ENCODE data around the gene LAMA5.

LAMA5 gene

GRCh38 chr20:62361799-62362589 lies 5.1 kb downstream of the LAMA5 start:
- FAIRE-seq (no peak), DNase-seq (ENCODE audit: insufficient read length, low spot score) (no peak)

DNA sequence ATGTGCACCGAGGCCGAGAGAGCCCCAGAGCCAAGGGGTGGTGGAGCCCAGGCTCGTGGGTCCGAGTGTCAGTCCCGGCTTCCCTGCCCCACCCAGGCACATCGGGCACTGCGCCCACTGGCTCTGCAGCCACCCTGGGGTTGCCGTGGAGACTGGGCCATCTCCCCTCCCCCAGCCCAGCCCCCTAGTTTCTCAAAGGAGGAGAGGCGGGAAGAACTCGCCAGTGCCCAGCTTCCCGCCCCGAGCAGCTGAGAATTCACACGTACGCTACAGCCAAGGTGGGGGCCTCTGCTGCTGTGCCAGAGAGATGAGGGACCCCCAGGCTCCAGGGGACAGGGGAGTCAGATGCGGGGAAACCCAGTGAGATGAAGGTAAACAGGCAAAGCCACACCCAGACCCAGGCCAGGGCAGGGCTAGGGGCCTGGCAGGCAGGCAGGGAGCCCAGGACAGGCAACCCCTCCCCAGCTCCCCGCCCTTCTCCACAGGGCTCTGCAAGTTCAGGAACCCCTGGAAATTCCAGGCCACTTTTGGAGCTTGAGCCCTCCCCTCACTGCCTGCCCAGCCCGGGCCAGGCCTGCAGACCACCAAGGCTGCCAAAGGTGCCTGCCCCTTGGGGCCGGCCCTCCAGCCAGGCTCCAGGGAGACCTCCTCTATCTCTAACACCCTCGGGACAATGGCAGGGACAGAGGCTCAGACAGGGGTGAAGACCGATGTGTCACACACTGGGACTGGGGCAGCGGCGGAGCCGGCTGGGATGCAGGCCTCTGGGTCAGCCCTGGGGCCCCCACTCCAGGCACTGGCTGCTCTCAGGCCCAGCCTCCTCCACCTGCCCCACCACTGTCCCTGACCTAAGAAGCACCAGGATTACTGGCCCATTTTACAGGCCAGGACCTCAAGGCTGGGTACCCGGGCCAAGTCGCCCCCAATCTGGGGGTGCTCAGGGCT lies 6.0 kb downstream of the LAMA5 start:
- DNase-seq (ENCODE audit: insufficient read length, low spot score) (no peak), FAIRE-seq (peak; percentile 81)

- FAIRE-seq (no peak), DNase-seq (ENCODE audit: insufficient read length, low spot score) (peak; percentile 87)
Observed at GRCh38 chr20:62359491-62360121, 7.5 kb downstream of the LAMA5 start.

GRCh38 chr20:62359043-62359490 lies 8.0 kb downstream of the LAMA5 start:
- no peak for DNase-seq (ENCODE audit: insufficient read length, low spot score)
- FAIRE-seq, result no peak

DNA sequence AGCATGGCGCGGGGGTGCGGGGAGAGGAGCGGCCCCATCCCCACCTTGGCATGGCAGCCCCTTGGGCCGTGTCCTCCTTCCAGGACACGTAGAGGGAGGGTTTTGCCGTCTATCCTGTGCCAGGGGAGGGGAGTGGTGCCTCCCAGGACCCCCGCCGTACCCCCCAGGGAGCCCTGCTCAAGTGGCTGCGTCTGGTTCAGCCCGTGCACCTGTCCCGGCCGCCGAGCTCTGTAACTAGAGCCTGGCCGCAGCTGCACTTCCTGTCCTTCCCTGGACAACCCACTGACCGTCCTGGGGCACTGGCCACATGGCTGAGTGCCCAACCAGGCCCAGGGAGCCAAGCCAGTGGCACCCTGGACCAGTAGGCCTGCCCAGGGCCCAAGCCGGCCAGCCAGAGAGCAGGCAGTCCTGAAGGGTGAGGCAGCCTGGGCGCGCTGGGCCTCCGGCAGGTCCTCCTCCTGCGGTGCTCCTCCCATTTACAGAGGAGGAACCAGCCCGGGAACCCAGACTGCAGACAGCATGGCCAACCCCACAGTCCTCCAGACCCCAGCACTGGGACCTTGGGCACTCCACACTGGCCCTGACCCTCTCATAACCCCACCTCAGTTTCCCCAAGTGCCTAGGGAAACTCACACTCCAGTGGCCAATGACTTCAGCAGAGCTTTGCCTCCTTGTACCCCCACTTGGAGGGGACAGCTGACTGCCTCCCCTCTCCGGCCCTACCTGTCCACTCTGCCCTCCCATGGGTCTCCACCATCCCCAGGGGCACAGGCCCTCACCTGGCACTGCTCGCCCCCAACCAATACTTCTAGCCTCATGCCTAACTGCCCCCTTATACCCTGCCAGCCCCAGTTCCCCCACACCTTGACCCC lies 8.7 kb downstream of the LAMA5 start:
- FAIRE-seq (no peak), DNase-seq (ENCODE audit: insufficient read length, low spot score) (no peak)

GRCh38 chr20:62357681-62358080 lies 9.4 kb downstream of the LAMA5 start:
- no peak for FAIRE-seq

GRCh38 chr20:62357187-62357667 lies 9.9 kb downstream of the LAMA5 start:
- DNase-seq (ENCODE audit: insufficient read length, low spot score) (peak; percentile 97), FAIRE-seq (peak; percentile 99)

More at GRCh38 chr20:62357681-62358080, 9.4 kb downstream of the LAMA5 start:
- DNase-seq (ENCODE audit: insufficient read length, low spot score), result no peak

GRCh38 chr20:62356589-62357186 lies 10.4 kb downstream of the LAMA5 start:
- FAIRE-seq (peak; percentile 62), DNase-seq (ENCODE audit: insufficient read length, low spot score) (no peak)

GRCh38 chr20:62355878-62356588 lies 11.1 kb downstream of the LAMA5 start:
- peak; percentile 95 for FAIRE-seq
- DNase-seq (ENCODE audit: insufficient read length, low spot score), result no peak

DNA sequence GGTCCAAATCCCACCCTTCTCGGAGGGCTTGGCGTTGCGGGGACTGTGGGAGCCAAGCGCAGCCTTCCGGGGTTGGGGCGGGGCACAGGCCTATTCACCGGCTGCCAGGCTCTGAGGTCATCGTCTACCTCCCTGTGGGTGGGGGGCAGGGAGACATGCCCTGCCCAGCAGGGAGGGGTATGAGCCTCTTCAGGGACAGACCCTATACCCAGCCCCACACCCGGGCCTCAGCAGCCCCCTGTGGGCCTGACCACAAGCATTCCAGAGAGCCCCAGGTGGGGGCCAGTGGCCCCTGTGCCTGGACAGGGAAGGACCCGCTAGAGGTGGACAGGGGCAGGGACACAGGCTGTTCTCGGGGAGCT lies 11.6 kb downstream of the LAMA5 start:
- no peak for DNase-seq (ENCODE audit: insufficient read length, low spot score)
- FAIRE-seq, result peak; percentile 93

DNA sequence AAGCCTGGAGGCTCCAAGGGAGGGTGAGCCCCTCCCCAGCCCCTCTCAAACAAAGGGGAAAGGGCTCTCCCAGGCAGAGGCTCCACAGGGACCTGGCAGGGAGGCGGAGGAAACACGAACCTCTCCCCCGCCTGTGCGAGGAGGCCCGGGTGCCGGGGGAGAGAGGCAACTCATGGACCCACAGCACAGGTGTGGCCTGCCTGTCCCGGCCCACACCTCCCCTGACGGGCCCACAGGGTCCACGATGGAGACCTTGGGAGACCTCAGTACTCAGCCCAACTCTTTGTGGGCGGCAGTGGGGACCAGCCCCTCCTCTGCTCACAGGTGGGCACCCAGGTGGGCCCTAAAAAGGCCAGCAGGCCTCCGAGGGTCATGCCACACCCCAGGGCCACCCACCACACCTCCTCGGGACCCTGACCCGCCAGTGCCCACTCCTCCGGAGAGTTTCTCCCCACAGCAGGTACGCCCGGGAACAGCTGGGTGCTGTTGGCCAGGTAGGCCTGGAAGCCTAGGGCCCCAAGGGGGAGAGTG lies 12.2 kb downstream of the LAMA5 start:
- DNase-seq (ENCODE audit: insufficient read length, low spot score) (no peak), FAIRE-seq (no peak)

DNA sequence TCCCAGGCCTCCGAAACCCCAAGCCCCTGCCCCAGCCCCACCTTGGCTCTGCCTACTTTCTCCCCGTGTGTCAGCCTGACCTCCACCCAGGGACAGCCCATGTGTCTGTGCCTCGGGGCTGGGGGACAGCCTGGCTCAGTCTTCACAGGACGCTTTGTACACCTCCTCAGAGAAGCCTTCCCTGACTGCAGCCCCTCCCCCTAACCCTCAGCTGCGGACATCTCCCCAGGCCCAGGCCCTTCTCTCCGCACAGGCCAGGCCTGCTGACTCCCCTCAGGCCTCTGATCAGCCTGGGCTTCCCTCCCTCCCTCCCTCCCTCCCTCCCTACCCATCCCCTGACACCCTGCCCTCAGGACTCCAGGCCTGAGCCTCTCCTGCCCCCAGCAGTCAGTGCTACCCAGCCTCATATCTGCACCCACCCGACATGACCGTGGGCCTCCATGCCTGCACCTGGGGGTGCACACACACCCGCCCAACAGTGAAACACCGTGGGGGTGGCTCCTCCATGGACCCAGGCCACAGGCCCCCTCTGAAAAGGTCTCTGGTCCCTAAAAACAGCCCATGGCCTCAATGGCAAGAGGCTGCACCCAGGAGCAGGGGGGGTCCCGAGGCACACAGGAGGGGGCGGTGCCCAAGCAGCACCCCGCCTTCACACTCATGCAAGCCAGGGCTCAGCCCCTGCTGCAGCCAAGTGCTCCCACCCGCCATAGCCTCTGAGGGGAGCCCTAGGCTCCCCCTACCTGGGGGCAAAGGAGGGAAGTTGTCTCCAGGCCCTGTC lies 12.9 kb downstream of the LAMA5 start:
- no peak for DNase-seq (ENCODE audit: insufficient read length, low spot score)
- peak; percentile 28 for FAIRE-seq

DNA sequence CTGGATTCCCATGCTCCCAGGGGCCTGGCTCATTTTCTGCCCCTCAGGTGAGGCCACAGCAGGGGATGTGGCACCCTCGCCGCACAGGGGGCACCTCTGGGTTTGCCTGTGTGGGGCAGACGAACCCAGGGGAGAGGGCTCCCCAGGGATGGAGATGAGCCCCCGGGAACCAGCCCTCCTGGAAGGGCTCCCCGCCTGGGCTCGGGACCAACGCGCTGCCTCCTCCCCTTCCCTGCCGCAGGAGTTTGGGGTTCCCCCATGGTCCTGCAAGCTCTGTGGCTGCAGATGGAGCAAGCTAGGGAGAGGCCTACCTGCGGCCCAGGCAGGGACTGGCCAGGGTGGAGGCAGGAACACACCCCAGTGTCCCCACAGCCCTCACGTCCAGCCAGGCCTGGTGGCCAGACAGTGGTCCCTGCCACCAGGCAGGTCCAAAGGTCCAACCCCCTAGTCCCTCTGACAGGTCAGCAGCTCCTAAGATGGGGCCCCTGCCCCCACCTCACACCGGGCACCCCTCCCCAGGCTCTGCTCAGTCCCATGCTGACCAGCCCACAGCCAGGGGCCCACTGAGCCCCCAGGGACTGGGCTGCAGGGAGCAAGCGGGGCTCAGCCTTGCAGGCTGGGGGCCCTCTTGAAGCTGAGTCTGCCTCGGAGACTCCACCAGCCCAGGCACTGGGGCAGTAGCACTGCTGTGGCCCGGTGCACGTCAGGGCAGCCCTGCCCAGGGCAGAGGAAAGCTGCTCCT lies 13.7 kb downstream of the LAMA5 start:
- FAIRE-seq, result peak; percentile 52
- DNase-seq (ENCODE audit: insufficient read length, low spot score), result no peak

- DNase-seq (ENCODE audit: insufficient read length, low spot score), result no peak
- peak; percentile 89 for FAIRE-seq
Observed at GRCh38 chr20:62352402-62353288, 14.5 kb downstream of the LAMA5 start.

- DNase-seq (ENCODE audit: insufficient read length, low spot score) (no peak), FAIRE-seq (peak; percentile 90)
Observed at GRCh38 chr20:62351469-62352401, 15.4 kb downstream of the LAMA5 start.
